Liver (tissue), 9 donors: ENCODE data around the gene ANKRD11. TPM values are rescaled to one million over a fixed set of nuclear protein-coding genes. Genes with fewer than 3 reads are reported as not detected.

ENCODE experiments used
- DNase-seq: peaks from one replicate; pipeline ENCODE4 v3.0.0-alpha.2; 2017; ENCODE audit warnings: low spot score
- H3K27ac ChIP-seq, 2 donors: one replicate each; pipeline ENCODE4 v1.7.0; 2013; ENCODE audit warnings: inconsistent platforms in 2 of 2, low read length in 2 of 2, control low read depth in 1 of 2, low read depth in 1 of 2, mild to moderate bottlenecking in 1 of 2
- H3K27me3 ChIP-seq, 4 donors: one replicate each; pipeline versions ENCODE4 v1.6.1 to v1.7.0; 2013; ENCODE audit warnings: low read length in 3 of 4, inconsistent platforms in 1 of 4, mild to moderate bottlenecking in 1 of 4, moderate library complexity in 1 of 4; ENCODE audit not compliant: control insufficient read depth in 4 of 4, insufficient read depth in 4 of 4
- H3K36me3 ChIP-seq, 4 donors: one replicate each; pipeline versions ENCODE4 v1.6.1 to v1.7.0; 2013; ENCODE audit warnings: low read length in 3 of 4, mild to moderate bottlenecking in 3 of 4, low read depth in 1 of 4, moderate library complexity in 1 of 4; ENCODE audit not compliant: control insufficient read depth in 4 of 4, insufficient read depth in 3 of 4
- H3K4me1 ChIP-seq, 4 donors: one replicate each; pipeline versions ENCODE4 v1.6.1 to v1.7.0; 2013; ENCODE audit warnings: low read length in 3 of 4, mild to moderate bottlenecking in 3 of 4, moderate library complexity in 1 of 4; ENCODE audit not compliant: control insufficient read depth in 4 of 4, insufficient read depth in 4 of 4
- H3K4me3 ChIP-seq, 3 donors: one replicate each; pipeline versions ENCODE4 v1.6.1 to v1.7.0; 2013; ENCODE audit warnings: low read length in 3 of 3, control low read depth in 1 of 3, low read depth in 1 of 3, mild to moderate bottlenecking in 1 of 3
- H3K9ac ChIP-seq, 2 donors: one replicate each; pipeline ENCODE4 v1.7.0; 2013; ENCODE audit warnings: low read length in 2 of 2, mild to moderate bottlenecking in 2 of 2, moderate library complexity in 2 of 2, control low read depth in 1 of 2, low read depth in 1 of 2
- H3K9me3 ChIP-seq, 4 donors: one replicate each; pipeline versions ENCODE4 v1.6.1 to v1.7.0; 2013; ENCODE audit warnings: low read length in 3 of 4; ENCODE audit not compliant: control insufficient read depth in 4 of 4
- EGR1 ChIP-seq, 2 donors: IDR thresholded peaks; 2 replicates each; pipeline ENCODE4 v1.6.1; 2016 to 2018; ENCODE audit warnings: antibody characterized with exemption in 2 of 2, low read depth in 2 of 2
- FOXA1 ChIP-seq: IDR thresholded peaks from 2 replicates; pipeline ENCODE4 v1.6.1; 2016; ENCODE audit warnings: antibody characterized with exemption
- FOXA2 ChIP-seq: IDR thresholded peaks from 2 replicates; pipeline ENCODE4 v1.6.1; 2016; ENCODE audit warnings: antibody characterized with exemption
- GABPA ChIP-seq, 2 donors: IDR thresholded peaks in 1 of 2; conservative IDR thresholded peaks in 1 of 2; 2 replicates each; pipeline ENCODE4 v1.6.1; 2016; ENCODE audit warnings: antibody characterized with exemption in 2 of 2, mild to moderate bottlenecking in 1 of 2, moderate library complexity in 1 of 2
- HNF4A ChIP-seq, 2 donors: conservative IDR thresholded peaks; 2 replicates each; pipeline ENCODE4 v1.6.1; 2016; ENCODE audit warnings: antibody characterized with exemption in 2 of 2, mild to moderate bottlenecking in 2 of 2
- HNF4G ChIP-seq: IDR thresholded peaks from 2 replicates; pipeline ENCODE4 v1.6.1; 2016; ENCODE audit warnings: antibody characterized with exemption
- JUND ChIP-seq, 2 donors: IDR thresholded peaks; 2 replicates each; pipeline ENCODE4 v1.6.1; 2016; ENCODE audit warnings: antibody characterized with exemption in 2 of 2
- NR2F2 ChIP-seq: IDR thresholded peaks from 2 replicates; pipeline ENCODE4 v1.6.1; 2016; ENCODE audit warnings: antibody characterized with exemption
- RAD21 ChIP-seq, 2 donors: IDR thresholded peaks; 2 replicates each; pipeline ENCODE4 v1.6.1; 2016; ENCODE audit warnings: antibody characterized with exemption in 2 of 2, mild to moderate bottlenecking in 2 of 2
- RXRA ChIP-seq, 2 donors: IDR thresholded peaks; 2 replicates each; pipeline ENCODE4 v1.6.1; 2017 to 2018; ENCODE audit warnings: antibody characterized with exemption in 2 of 2, mild to moderate bottlenecking in 1 of 2
- SP1 ChIP-seq: IDR thresholded peaks from 2 replicates; pipeline ENCODE4 v1.6.1; 2018; ENCODE audit warnings: antibody characterized with exemption, mild to moderate bottlenecking
- TAF1 ChIP-seq: conservative IDR thresholded peaks from 2 replicates; pipeline ENCODE4 v1.6.1; 2016; ENCODE audit warnings: antibody characterized with exemption, mild to moderate bottlenecking
- YY1 ChIP-seq: IDR thresholded peaks from 2 replicates; pipeline ENCODE4 v1.6.1; 2016; ENCODE audit warnings: antibody characterized with exemption, mild to moderate bottlenecking
- WGBS: extraction: QIAGEN DNeasy Blood & Tissue Kit; methylation state at CpG from one replicate; pipeline ENCODE4 v1.1.7; 2013; 5-methylcytosine and 5-hydroxymethylcytosine counted together
- polyA plus RNA-seq, 2 donors: library from polyadenylated mRNA; stranded (reverse) in 1 of 2; unstranded in 1 of 2; fragments of 200-250 nt in 1 of 2; fragments of >200 nt in 1 of 2; fragmentation: Nextera tagmentation in 1 of 2; extraction: Ambion mirVana in 1 of 2; gene quantifications; one replicate each; pipeline versions ENCODE4 v1.2.1 to v1.2.3, GENCODE V29; 2013 to 2015
- total RNA-seq, 2 donors: library from RNA; depleted of rRNA; stranded (reverse); fragments of >200 nt; gene quantifications; one replicate each; pipeline ENCODE4 v1.2.3, GENCODE V29; 2014
- TF ChIP-seq, protein P1 (sequence below): IDR thresholded peaks from 2 replicates; pipeline ENCODE4 v1.6.1; 2016; ENCODE audit warnings: antibody characterized with exemption
- TF ChIP-seq, protein P2 (sequence below): fragments of 150-350 bp; IDR thresholded peaks from 2 replicates; pipeline ENCODE4 v1.5.1; 2017; ENCODE audit warnings: improper control_type of control experiment, low read depth, low read length; ENCODE audit not compliant: missing input control
- TF ChIP-seq, protein P3 (sequence below): IDR thresholded peaks from 2 replicates; pipeline ENCODE4 v1.6.1; 2016; ENCODE audit warnings: antibody characterized with exemption
- TF ChIP-seq, protein P4 (sequence below): IDR thresholded peaks from 2 replicates; pipeline ENCODE4 v1.6.1; 2016; ENCODE audit warnings: antibody characterized with exemption, mild to moderate bottlenecking
- TF ChIP-seq, protein P5 (sequence below): IDR thresholded peaks from 2 replicates; pipeline ENCODE4 v1.6.1; 2016; ENCODE audit warnings: antibody characterized with exemption
- donor health status: healthy.
- donor health status: healthy.
- donor health status: healthy.
- donor health status: healthy.
- donor health status: healthy.

ANKRD11 gene
- total and polyA plus RNA-seq, 4 donors: 16.3 to 55.1 (median 28.0) TPM

DNA sequence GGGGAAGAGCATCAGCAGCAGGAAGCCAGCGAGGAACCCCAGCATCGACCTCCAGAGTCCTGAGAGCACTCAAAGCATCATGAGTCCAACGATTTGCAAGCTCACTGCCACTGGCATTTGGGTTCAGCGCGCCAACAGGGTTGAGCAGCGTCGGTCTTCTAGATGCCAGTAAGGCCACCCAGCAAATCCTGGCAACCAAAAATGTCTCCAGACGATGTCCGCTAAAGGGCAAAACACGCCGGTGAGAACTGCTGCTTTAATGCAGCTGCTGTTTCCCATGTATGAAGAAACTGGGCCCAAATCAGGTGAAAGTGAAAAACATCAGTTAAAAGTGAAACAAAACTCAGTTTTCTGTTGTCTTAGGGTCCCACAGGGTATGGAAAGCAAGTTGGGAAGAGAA is 70.2 kb downstream of the ANKRD11 start:
- peaks cover 16 to 62% (median 55%) of the 10 kb centered on the region in 4 donors for H3K4me1 ChIP-seq
- DNase-seq: no peak
- H3K27ac ChIP-seq: no peak overlapping the region
- 90% methylated on average over 11 of the region's 11 CpGs for WGBS
- no peaks in the 10 kb centered on the region for H3K9me3 ChIP-seq
- H3K4me3 ChIP-seq: no peak overlapping the region
- H3K9ac ChIP-seq: no peak overlapping the region
- H3K36me3 ChIP-seq: no peaks in the 10 kb centered on the region
- no peaks in the 10 kb centered on the region for H3K27me3 ChIP-seq
- TF ChIP-seq, protein P1, sequence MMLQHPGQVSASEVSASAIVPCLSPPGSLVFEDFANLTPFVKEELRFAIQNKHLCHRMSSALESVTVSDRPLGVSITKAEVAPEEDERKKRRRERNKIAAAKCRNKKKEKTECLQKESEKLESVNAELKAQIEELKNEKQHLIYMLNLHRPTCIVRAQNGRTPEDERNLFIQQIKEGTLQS: no peak
- TF ChIP-seq FOXA1 (no peak), EGR1 (IDR thresholded peaks at IDR 0.05; ENCODE audit: low read depth in 2 of 2) (no peak), JUND (IDR thresholded peaks at IDR 0.05) (no peak), FOXA2 (no peak), HNF4G (no peak), GABPA (IDR thresholded peaks at IDR 0.05 in 1 of 2, conservative IDR thresholded peaks at IDR 0.05 in 1 of 2) (no peak), HNF4A (conservative IDR thresholded peaks at IDR 0.05) (no peak), YY1 (no peak), NR2F2 (no peak), RAD21 (IDR thresholded peaks at IDR 0.05) (no peak)
- TF ChIP-seq, protein P2, sequence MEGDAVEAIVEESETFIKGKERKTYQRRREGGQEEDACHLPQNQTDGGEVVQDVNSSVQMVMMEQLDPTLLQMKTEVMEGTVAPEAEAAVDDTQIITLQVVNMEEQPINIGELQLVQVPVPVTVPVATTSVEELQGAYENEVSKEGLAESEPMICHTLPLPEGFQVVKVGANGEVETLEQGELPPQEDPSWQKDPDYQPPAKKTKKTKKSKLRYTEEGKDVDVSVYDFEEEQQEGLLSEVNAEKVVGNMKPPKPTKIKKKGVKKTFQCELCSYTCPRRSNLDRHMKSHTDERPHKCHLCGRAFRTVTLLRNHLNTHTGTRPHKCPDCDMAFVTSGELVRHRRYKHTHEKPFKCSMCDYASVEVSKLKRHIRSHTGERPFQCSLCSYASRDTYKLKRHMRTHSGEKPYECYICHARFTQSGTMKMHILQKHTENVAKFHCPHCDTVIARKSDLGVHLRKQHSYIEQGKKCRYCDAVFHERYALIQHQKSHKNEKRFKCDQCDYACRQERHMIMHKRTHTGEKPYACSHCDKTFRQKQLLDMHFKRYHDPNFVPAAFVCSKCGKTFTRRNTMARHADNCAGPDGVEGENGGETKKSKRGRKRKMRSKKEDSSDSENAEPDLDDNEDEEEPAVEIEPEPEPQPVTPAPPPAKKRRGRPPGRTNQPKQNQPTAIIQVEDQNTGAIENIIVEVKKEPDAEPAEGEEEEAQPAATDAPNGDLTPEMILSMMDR: no peak
- TF ChIP-seq, protein P3, sequence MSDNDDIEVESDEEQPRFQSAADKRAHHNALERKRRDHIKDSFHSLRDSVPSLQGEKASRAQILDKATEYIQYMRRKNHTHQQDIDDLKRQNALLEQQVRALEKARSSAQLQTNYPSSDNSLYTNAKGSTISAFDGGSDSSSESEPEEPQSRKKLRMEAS: no peak

DNA sequence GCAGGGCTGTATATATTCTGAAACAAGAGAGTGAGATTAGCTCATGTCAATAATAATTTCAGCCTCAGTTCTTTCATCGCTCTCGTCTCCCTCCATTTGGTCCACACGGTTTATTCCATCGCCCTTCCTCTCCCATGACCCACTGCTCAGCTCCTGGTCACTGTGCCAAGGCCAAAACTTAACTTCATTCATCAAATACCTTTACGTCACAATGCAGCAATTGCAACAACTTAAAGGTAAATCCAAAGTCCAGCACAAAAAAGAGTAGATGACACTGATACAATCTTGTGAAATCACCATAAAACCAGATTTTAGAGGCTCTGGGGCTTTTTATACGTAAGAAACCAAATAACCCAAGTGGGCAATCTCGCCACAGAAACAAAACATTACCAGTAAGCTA is 72.0 kb downstream of the ANKRD11 start:
- Histone ChIP-seq H3K36me3 (no peaks in the 10 kb centered on the region), H3K9me3 (no peaks in the 10 kb centered on the region), H3K27ac (peak overlapping the region; percentile 69 to 74), H3K27me3 (no peaks in the 10 kb centered on the region), H3K9ac (no peak overlapping the region), H3K4me1 (peaks cover 24 to 71% (median 65%) of the 10 kb centered on the region in 4 donors), H3K4me3 (no peak overlapping the region)
- WGBS: 49% methylated on average over 7 of the region's 7 CpGs
- TF ChIP-seq RXRA (IDR thresholded peaks at IDR 0.05) (peak; percentile 71 to 90), HNF4A (conservative IDR thresholded peaks at IDR 0.05) (peak; percentile 95 to 96), RAD21 (IDR thresholded peaks at IDR 0.05) (peak; percentile 57 to 59), SP1 (peak; percentile 68), JUND (IDR thresholded peaks at IDR 0.05) (peak; percentile 33 to 77), YY1 (peak; percentile 66), FOXA2 (peak; percentile 37), FOXA1 (peak; percentile 15), EGR1 (IDR thresholded peaks at IDR 0.05; ENCODE audit: low read depth in 2 of 2) (peak in 1 of 2 donors; percentile 46), HNF4G (peak; percentile 76), TAF1 (no peak), NR2F2 (no peak), GABPA (IDR thresholded peaks at IDR 0.05 in 1 of 2, conservative IDR thresholded peaks at IDR 0.05 in 1 of 2) (peak in 1 of 2 donors; percentile 26)
- TF ChIP-seq, protein P1: peak; percentile 38
- TF ChIP-seq, protein P2: no peak
- TF ChIP-seq, protein P4, sequence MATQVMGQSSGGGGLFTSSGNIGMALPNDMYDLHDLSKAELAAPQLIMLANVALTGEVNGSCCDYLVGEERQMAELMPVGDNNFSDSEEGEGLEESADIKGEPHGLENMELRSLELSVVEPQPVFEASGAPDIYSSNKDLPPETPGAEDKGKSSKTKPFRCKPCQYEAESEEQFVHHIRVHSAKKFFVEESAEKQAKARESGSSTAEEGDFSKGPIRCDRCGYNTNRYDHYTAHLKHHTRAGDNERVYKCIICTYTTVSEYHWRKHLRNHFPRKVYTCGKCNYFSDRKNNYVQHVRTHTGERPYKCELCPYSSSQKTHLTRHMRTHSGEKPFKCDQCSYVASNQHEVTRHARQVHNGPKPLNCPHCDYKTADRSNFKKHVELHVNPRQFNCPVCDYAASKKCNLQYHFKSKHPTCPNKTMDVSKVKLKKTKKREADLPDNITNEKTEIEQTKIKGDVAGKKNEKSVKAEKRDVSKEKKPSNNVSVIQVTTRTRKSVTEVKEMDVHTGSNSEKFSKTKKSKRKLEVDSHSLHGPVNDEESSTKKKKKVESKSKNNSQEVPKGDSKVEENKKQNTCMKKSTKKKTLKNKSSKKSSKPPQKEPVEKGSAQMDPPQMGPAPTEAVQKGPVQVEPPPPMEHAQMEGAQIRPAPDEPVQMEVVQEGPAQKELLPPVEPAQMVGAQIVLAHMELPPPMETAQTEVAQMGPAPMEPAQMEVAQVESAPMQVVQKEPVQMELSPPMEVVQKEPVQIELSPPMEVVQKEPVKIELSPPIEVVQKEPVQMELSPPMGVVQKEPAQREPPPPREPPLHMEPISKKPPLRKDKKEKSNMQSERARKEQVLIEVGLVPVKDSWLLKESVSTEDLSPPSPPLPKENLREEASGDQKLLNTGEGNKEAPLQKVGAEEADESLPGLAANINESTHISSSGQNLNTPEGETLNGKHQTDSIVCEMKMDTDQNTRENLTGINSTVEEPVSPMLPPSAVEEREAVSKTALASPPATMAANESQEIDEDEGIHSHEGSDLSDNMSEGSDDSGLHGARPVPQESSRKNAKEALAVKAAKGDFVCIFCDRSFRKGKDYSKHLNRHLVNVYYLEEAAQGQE: no peak
- TF ChIP-seq, protein P5, sequence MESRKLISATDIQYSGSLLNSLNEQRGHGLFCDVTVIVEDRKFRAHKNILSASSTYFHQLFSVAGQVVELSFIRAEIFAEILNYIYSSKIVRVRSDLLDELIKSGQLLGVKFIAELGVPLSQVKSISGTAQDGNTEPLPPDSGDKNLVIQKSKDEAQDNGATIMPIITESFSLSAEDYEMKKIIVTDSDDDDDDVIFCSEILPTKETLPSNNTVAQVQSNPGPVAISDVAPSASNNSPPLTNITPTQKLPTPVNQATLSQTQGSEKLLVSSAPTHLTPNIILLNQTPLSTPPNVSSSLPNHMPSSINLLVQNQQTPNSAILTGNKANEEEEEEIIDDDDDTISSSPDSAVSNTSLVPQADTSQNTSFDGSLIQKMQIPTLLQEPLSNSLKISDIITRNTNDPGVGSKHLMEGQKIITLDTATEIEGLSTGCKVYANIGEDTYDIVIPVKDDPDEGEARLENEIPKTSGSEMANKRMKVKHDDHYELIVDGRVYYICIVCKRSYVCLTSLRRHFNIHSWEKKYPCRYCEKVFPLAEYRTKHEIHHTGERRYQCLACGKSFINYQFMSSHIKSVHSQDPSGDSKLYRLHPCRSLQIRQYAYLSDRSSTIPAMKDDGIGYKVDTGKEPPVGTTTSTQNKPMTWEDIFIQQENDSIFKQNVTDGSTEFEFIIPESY: peak; percentile 84
- TF ChIP-seq, protein P3: peak; percentile 76
- no peak for DNase-seq
